Lower leg skin (tissue), 3 donors: ENCODE measurements around the gene PRELID2.

Source experiments
- POLR2A ChIP-seq, 2 donors: fragments of 450-650 bp; IDR thresholded peaks; one replicate each; pipeline ENCODE4 v1.6.1; 2016 to 2017; ENCODE audit warnings: antibody characterized with exemption in 2 of 2, mild to moderate bottlenecking in 1 of 2, moderate library complexity in 1 of 2
- TF ChIP-seq, protein P1 (sequence below), 3 donors: fragments of 450-650 bp; IDR thresholded peaks; one replicate each; pipeline ENCODE4 v1.5.1; 2016; ENCODE audit warnings: antibody characterized with exemption in 3 of 3, mild to moderate bottlenecking in 3 of 3, moderate library complexity in 2 of 3

DNA sequence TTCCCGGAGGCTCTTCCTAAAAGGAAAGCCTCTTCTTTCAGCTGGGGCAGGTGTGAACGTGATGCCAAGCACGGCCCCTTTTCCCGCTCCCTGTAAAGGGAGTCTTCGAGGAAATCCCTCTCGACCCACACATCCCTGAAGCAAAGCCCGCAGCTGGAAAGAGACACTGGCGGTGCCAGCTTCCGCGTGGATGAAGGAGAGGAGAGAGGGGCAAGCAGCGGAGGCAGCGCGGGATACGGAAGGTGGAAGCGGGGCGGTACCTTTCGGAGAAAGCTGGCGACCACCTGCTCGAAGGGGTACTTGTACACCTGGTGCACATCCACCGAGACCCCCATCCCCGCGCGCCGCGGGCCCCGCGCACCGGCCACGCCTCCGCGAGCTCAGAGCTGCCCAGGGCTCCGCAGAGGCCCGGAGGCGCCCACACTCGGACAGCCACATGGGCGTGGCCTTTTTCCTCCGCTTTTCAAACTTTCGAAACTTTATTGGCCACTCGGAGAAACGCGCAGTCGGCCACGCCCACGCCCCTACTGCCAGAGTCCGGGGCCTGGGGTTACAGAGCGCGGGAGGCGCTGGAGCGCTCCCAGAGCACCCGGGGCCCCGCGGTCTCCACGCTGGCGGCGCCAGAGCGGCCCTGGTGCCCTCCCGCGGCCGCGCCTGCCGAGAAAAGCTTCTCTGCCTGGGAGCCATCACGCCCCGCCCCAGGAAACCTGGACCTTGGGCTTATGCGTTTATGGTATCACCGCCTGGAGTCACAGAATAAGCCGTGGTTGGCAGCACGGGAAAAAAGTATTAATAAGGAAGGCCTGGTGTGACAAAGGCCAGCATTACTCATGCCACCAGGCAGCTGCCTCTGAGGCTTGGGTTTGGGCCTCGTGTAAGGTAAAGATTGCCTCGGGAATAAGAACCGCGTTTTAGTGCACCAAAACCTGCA lies at the start of gene PRELID2:
- TF ChIP-seq POLR2A (IDR thresholded peaks at IDR 0.05) = no peak
- TF ChIP-seq, protein P1, sequence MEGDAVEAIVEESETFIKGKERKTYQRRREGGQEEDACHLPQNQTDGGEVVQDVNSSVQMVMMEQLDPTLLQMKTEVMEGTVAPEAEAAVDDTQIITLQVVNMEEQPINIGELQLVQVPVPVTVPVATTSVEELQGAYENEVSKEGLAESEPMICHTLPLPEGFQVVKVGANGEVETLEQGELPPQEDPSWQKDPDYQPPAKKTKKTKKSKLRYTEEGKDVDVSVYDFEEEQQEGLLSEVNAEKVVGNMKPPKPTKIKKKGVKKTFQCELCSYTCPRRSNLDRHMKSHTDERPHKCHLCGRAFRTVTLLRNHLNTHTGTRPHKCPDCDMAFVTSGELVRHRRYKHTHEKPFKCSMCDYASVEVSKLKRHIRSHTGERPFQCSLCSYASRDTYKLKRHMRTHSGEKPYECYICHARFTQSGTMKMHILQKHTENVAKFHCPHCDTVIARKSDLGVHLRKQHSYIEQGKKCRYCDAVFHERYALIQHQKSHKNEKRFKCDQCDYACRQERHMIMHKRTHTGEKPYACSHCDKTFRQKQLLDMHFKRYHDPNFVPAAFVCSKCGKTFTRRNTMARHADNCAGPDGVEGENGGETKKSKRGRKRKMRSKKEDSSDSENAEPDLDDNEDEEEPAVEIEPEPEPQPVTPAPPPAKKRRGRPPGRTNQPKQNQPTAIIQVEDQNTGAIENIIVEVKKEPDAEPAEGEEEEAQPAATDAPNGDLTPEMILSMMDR (IDR thresholded peaks at IDR 0.05) = no peak
